ENCODE data around the gene TACC3.

TACC3 gene

GRCh38 chr4:1739358-1739757, 18.0 kb downstream of the TACC3 start:
- no peak for TF ChIP-seq CTCF (IDR thresholded peaks at IDR 0.05; ENCODE audit: control insufficient read depth, insufficient read depth, low read depth, low read length, missing control alignments)
- DNase-seq (ENCODE audit: low read depth) = no peak
- no peak overlapping the region for H3K4me3 ChIP-seq (ENCODE audit: control insufficient read depth, low read depth, low read length)

GRCh38 chr4:1740021-1740545, 18.8 kb downstream of the TACC3 start:
- no peak overlapping the region for H3K4me3 ChIP-seq (ENCODE audit: control insufficient read depth, low read depth, low read length)
- no peak for TF ChIP-seq CTCF (IDR thresholded peaks at IDR 0.05; ENCODE audit: control insufficient read depth, insufficient read depth, low read depth, low read length, missing control alignments)
- no peak for DNase-seq (ENCODE audit: low read depth)

- no peak for TF ChIP-seq CTCF (IDR thresholded peaks at IDR 0.05; ENCODE audit: control insufficient read depth, insufficient read depth, low read depth, low read length, missing control alignments)
- H3K4me3 ChIP-seq (ENCODE audit: control insufficient read depth, low read depth, low read length) = no peak overlapping the region
- no peak for DNase-seq (ENCODE audit: low read depth)
These were observed 19.9 kb downstream of the TACC3 start for GRCh38 chr4:1741208-1741607.

GRCh38 chr4:1743551-1743950, 22.2 kb downstream of the TACC3 start:
- no peak for TF ChIP-seq CTCF (IDR thresholded peaks at IDR 0.05; ENCODE audit: control insufficient read depth, insufficient read depth, low read depth, low read length, missing control alignments)
- no peak for DNase-seq (ENCODE audit: low read depth)
- H3K4me3 ChIP-seq (ENCODE audit: control insufficient read depth, low read depth, low read length) = no peak overlapping the region

- no peak for TF ChIP-seq CTCF (IDR thresholded peaks at IDR 0.05; ENCODE audit: control insufficient read depth, insufficient read depth, low read depth, low read length, missing control alignments)
- no peak overlapping the region for H3K4me3 ChIP-seq (ENCODE audit: control insufficient read depth, low read depth, low read length)
- DNase-seq (ENCODE audit: low read depth) = no peak
These were observed 22.7 kb downstream of the TACC3 start for GRCh38 chr4:1743975-1744374.

GRCh38 chr4:1744552-1744951, 23.2 kb downstream of the TACC3 start:
- no peak for DNase-seq (ENCODE audit: low read depth)
- TF ChIP-seq CTCF (IDR thresholded peaks at IDR 0.05; ENCODE audit: control insufficient read depth, insufficient read depth, low read depth, low read length, missing control alignments) = no peak
- no peak overlapping the region for H3K4me3 ChIP-seq (ENCODE audit: control insufficient read depth, low read depth, low read length)

GRCh38 chr4:1745165-1745564, 23.8 kb downstream of the TACC3 start:
- TF ChIP-seq CTCF (IDR thresholded peaks at IDR 0.05; ENCODE audit: control insufficient read depth, insufficient read depth, low read depth, low read length, missing control alignments) = no peak
- no peak overlapping the region for H3K4me3 ChIP-seq (ENCODE audit: control insufficient read depth, low read depth, low read length)
- no peak for DNase-seq (ENCODE audit: low read depth)

All from AG09309 (cell line).